ENCODE results near the gene PTX4. TPM values are rescaled to one million over a fixed set of nuclear protein-coding genes. Genes with fewer than 3 reads are reported as not detected.

PTX4 gene
- total and polyA plus RNA-seq, 4 donors, result 0.08 to 0.61 TPM; not detected in 2

DNA sequence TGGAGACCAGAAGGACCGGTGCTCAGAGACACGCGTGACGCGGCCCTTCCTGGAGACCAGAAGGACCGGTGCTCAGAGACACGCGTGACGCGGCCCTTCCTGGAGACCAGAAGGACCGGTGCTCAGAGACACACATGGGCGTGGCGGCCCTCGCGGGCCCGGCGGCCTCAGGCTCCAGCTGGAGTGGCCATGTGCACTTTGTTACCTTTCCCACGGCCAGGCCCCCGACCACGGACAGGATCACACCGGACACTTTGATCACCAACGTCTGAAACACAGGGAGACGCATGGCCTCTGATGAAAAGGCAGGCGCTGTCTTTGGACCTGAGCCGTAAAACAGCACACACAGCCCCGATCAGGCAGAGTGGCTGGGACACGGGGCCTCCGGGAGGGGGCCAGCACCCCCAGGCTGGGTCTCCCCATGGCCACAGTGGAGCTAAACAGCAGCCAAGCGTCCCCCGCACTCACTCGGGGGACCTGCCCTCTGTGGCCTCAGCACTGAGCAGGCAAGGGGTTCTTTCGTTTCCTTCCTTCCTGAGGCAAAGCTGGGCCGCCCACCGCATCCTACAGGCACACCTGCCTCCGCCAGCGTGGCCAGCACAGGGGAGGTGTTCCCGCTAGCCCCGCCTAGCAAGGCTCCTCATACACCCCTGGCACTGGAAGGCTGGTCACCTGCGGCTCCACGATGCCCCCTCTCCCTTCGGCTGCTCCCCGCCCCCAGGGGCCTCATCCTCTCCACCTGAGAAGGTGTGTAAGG is 31.1 kb downstream of the PTX4 start:
- Histone ChIP-seq H3K36me3 (ENCODE audit: control insufficient read depth in 4 of 4, insufficient read depth in 3 of 4, low read depth in 1 of 4, low read length in 3 of 4) (peaks cover 0 to 52% (median 9%) of the 10 kb centered on the region in 4 donors), H3K4me3 (ENCODE audit: low read depth in 1 of 3, low read length in 3 of 3) (no peak overlapping the region), H3K27me3 (ENCODE audit: control insufficient read depth in 4 of 4, insufficient read depth in 4 of 4, low read length in 3 of 4) (no peaks in the 10 kb centered on the region), H3K4me1 (ENCODE audit: control insufficient read depth in 4 of 4, insufficient read depth in 4 of 4, low read length in 3 of 4) (no peaks in the 10 kb centered on the region), H3K9ac (ENCODE audit: low read depth in 1 of 2, low read length in 2 of 2) (no peak overlapping the region), H3K9me3 (ENCODE audit: control insufficient read depth in 4 of 4, low read length in 3 of 4) (no peaks in the 10 kb centered on the region), H3K27ac (ENCODE audit: low read depth in 1 of 2, low read length in 2 of 2) (no peak overlapping the region)
- WGBS, result 92% methylated on average over 42 of the region's 42 CpGs
- no peak for DNase-seq (ENCODE audit: low spot score)
- TF ChIP-seq GABPA (IDR thresholded peaks at IDR 0.05 in 1 of 2, conservative IDR thresholded peaks at IDR 0.05 in 1 of 2), result no peak
- no peak for TF ChIP-seq TAF1 (conservative IDR thresholded peaks at IDR 0.05)
- TF ChIP-seq, protein P1, sequence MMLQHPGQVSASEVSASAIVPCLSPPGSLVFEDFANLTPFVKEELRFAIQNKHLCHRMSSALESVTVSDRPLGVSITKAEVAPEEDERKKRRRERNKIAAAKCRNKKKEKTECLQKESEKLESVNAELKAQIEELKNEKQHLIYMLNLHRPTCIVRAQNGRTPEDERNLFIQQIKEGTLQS (IDR thresholded peaks at IDR 0.05), result no peak
- TF ChIP-seq, protein P2, sequence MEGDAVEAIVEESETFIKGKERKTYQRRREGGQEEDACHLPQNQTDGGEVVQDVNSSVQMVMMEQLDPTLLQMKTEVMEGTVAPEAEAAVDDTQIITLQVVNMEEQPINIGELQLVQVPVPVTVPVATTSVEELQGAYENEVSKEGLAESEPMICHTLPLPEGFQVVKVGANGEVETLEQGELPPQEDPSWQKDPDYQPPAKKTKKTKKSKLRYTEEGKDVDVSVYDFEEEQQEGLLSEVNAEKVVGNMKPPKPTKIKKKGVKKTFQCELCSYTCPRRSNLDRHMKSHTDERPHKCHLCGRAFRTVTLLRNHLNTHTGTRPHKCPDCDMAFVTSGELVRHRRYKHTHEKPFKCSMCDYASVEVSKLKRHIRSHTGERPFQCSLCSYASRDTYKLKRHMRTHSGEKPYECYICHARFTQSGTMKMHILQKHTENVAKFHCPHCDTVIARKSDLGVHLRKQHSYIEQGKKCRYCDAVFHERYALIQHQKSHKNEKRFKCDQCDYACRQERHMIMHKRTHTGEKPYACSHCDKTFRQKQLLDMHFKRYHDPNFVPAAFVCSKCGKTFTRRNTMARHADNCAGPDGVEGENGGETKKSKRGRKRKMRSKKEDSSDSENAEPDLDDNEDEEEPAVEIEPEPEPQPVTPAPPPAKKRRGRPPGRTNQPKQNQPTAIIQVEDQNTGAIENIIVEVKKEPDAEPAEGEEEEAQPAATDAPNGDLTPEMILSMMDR (IDR thresholded peaks at IDR 0.05; ENCODE audit: low read depth, low read length, missing input control), result no peak
- no peak for TF ChIP-seq JUND (IDR thresholded peaks at IDR 0.05)
- no peak for TF ChIP-seq RAD21 (IDR thresholded peaks at IDR 0.05)
- TF ChIP-seq HNF4G (IDR thresholded peaks at IDR 0.05), result no peak
- TF ChIP-seq RXRA (IDR thresholded peaks at IDR 0.05), result no peak
- TF ChIP-seq, protein P3, sequence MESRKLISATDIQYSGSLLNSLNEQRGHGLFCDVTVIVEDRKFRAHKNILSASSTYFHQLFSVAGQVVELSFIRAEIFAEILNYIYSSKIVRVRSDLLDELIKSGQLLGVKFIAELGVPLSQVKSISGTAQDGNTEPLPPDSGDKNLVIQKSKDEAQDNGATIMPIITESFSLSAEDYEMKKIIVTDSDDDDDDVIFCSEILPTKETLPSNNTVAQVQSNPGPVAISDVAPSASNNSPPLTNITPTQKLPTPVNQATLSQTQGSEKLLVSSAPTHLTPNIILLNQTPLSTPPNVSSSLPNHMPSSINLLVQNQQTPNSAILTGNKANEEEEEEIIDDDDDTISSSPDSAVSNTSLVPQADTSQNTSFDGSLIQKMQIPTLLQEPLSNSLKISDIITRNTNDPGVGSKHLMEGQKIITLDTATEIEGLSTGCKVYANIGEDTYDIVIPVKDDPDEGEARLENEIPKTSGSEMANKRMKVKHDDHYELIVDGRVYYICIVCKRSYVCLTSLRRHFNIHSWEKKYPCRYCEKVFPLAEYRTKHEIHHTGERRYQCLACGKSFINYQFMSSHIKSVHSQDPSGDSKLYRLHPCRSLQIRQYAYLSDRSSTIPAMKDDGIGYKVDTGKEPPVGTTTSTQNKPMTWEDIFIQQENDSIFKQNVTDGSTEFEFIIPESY (IDR thresholded peaks at IDR 0.05), result no peak
- TF ChIP-seq SP1 (IDR thresholded peaks at IDR 0.05), result no peak
- TF ChIP-seq, protein P4, sequence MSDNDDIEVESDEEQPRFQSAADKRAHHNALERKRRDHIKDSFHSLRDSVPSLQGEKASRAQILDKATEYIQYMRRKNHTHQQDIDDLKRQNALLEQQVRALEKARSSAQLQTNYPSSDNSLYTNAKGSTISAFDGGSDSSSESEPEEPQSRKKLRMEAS (IDR thresholded peaks at IDR 0.05), result no peak
- no peak for TF ChIP-seq EGR1 (IDR thresholded peaks at IDR 0.05; ENCODE audit: low read depth in 2 of 2)
- TF ChIP-seq FOXA1 (IDR thresholded peaks at IDR 0.05), result no peak

DNA sequence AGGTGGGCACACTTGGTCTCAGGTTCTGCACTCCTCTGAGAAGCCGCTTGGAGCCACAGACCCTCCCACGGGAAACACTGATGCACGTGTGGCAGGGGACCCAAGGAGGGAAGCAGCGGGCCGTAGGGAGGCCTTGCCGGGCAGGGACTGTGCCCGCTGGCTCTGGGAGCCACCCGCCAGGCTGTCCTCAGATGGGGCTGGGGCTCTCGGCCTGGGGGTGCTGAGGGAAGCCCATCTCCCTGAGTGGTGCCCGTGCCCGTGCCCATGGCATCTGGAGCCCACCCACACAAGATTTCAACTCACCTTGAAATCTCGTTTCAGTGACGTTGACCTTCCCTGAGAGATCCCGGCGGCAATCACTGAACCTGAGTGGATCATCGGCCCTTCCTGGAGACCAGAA is 31.8 kb downstream of the PTX4 start:
- no peaks in the 10 kb centered on the region for H3K4me1 ChIP-seq (ENCODE audit: control insufficient read depth in 4 of 4, insufficient read depth in 4 of 4, low read length in 3 of 4)
- DNase-seq (ENCODE audit: low spot score), result no peak

More for the DNA sequence above, 31.8 kb downstream of the PTX4 start:
- no peak overlapping the region for H3K4me3 ChIP-seq (ENCODE audit: low read depth in 1 of 3, low read length in 3 of 3)
- peaks cover 0 to 58% (median 10%) of the 10 kb centered on the region in 4 donors for H3K36me3 ChIP-seq (ENCODE audit: control insufficient read depth in 4 of 4, insufficient read depth in 3 of 4, low read depth in 1 of 4, low read length in 3 of 4)
- no peaks in the 10 kb centered on the region for H3K27me3 ChIP-seq (ENCODE audit: control insufficient read depth in 4 of 4, insufficient read depth in 4 of 4, low read length in 3 of 4)
- no peak for TF ChIP-seq GABPA (IDR thresholded peaks at IDR 0.05 in 1 of 2, conservative IDR thresholded peaks at IDR 0.05 in 1 of 2)
- TF ChIP-seq, protein P4 (IDR thresholded peaks at IDR 0.05), result no peak
- no peak for TF ChIP-seq HNF4G (IDR thresholded peaks at IDR 0.05)
- no peak for TF ChIP-seq RXRA (IDR thresholded peaks at IDR 0.05)
- TF ChIP-seq JUND (IDR thresholded peaks at IDR 0.05), result no peak
- no peak overlapping the region for H3K27ac ChIP-seq (ENCODE audit: low read depth in 1 of 2, low read length in 2 of 2)
- no peak overlapping the region for H3K9ac ChIP-seq (ENCODE audit: low read depth in 1 of 2, low read length in 2 of 2)
- no peaks in the 10 kb centered on the region for H3K9me3 ChIP-seq (ENCODE audit: control insufficient read depth in 4 of 4, low read length in 3 of 4)
- 95% methylated on average over 16 of the region's 16 CpGs for WGBS

All from liver (tissue), 9 donors.